Heart left ventricle (tissue), 16 donors: Measurements from ENCODE around the gene ITGAE. TPM values are rescaled to one million over a fixed set of nuclear protein-coding genes. Genes with fewer than 3 reads are reported as not detected.

Experiments used
- ATAC-seq, 4 donors: fragments of 200-7000 bp; cut with Tn5 transposase; one replicate each; pipeline ENCODE4 v1.9.1; 2020 to 2022; ENCODE audit warnings: moderate library complexity in 4 of 4, mild to moderate bottlenecking in 3 of 4, moderate number of reproducible peaks in 1 of 4
- DNase-seq, 5 donors: peaks; one replicate each; pipeline ENCODE4 v3.0.0-alpha.2; 2020
- H3K27ac ChIP-seq, 12 donors: fragments of 200-600 bp; sonication (generic) in 4 of 12; one replicate each; pipeline versions ENCODE4 v1.5.0 to v1.8.0; 2016 to 2022; ENCODE audit warnings: mild to moderate bottlenecking in 2 of 12
- H3K27me3 ChIP-seq, 9 donors: fragments of 200-600 bp; sonication (generic) in 2 of 9; one replicate each; pipeline versions ENCODE4 v1.5.1 to v1.8.0; 2016 to 2022; ENCODE audit warnings: mild to moderate bottlenecking in 3 of 9
- H3K36me3 ChIP-seq, 9 donors: fragments of 200-600 bp; sonication (generic) in 2 of 9; one replicate each; pipeline versions ENCODE4 v1.5.0 to v1.8.0; 2018 to 2022; ENCODE audit warnings: mild to moderate bottlenecking in 2 of 9
- H3K4me1 ChIP-seq, 12 donors: fragments of 200-600 bp; sonication (generic) in 4 of 12; one replicate each; pipeline versions ENCODE4 v1.5.0 to v1.8.0; 2016 to 2022; ENCODE audit warnings: mild to moderate bottlenecking in 3 of 12
- H3K4me3 ChIP-seq, 12 donors: fragments of 200-600 bp; sonication (generic) in 4 of 12; one replicate each; pipeline versions ENCODE4 v1.5.0 to v1.8.0; 2017 to 2022; ENCODE audit warnings: mild to moderate bottlenecking in 9 of 12, moderate library complexity in 4 of 12
- H3K9me3 ChIP-seq, 12 donors: fragments of 200-600 bp; sonication (generic) in 4 of 12; one replicate each; pipeline versions ENCODE4 v1.5.0 to v1.8.0; 2016 to 2022; ENCODE audit warnings: mild to moderate bottlenecking in 1 of 12
- CTCF ChIP-seq, 12 donors: fragments of 200-600 bp; sonication (generic) in 4 of 12; IDR thresholded peaks; one replicate each; pipeline versions ENCODE4 v1.5.0 to v1.8.0; 2018 to 2022; ENCODE audit warnings: antibody characterized with exemption in 12 of 12, mild to moderate bottlenecking in 5 of 12
- POLR2A ChIP-seq, 2 donors: fragments of 450-650 bp; IDR thresholded peaks; one replicate each; pipeline ENCODE4 v1.6.1; 2017; ENCODE audit warnings: antibody characterized with exemption in 2 of 2, mild to moderate bottlenecking in 2 of 2, moderate library complexity in 2 of 2
- WGBS, 4 donors: extraction: QIAGEN DNeasy Blood & Tissue Kit in 2 of 4; methylation state at CpG; one replicate each; pipeline versions ENCODE4 v1.1.5 to v1.1.7; 2013 to 2018; 5-methylcytosine and 5-hydroxymethylcytosine counted together
- intact Hi-C, 10 donors: fragments of 100-400 bp; cut with DNase I; formaldehyde crosslinking; loops; one replicate each; pipeline versions ENCODE4 v1.11.1 to v1.14.2; 2022
- polyA plus RNA-seq, 2 donors: library from polyadenylated mRNA; stranded (reverse); fragments of 200-250 nt; gene quantifications; one replicate each; pipeline ENCODE4 v1.2.3, GENCODE V29; 2013
- total RNA-seq, 9 donors: library from RNA; depleted of rRNA in 2 of 9; stranded (reverse); fragments of >200 nt in 2 of 9; fragmentation: NEBNext Ultra II Directional in 3 of 9; extraction: Animal tissue kit (Norgen Biotek cat#: 25700) in 3 of 9; gene quantifications; one replicate each; pipeline versions ENCODE4 v1.1.0 to v1.2.4, GENCODE V29; 2016 to 2023
- donor health status: ischemic (EF 13 %, LVEDD 7.1; RV severe dilation, severe dysfunction).
- donor health status: healthy with polysubstance abuse.
- donor health status: DM: no; HTN: yes; CAD: no.
- donor health status: DM: no; HTN: no; CAD: no.
- donor health status: ischemic (EF 25% LVEDD 6.9; RV normal size, moderate dysfunction).
- donor health status: ischemic (EF 25% LVEDD 5.7; RV mildly dilated, moderate dysfunction).
- donor health status: healthy.
- donor health status: DM: yes; HTN: yes; CAD: no.
- donor health status: ischemic (EF 35%, LVEDD 5.7; RV mildly dilated, moderate dysfunction).
- donor health status: nonischemic (EF 11% LVEDD 7.7; RV severe dilation, severe dysfunction).
- donor health status: DM: yes; HTN: yes; CAD: no.
- donor health status: PGD.
- donor health status: ischemic (EF 29% LVEDD 5.4; RV normal size, mild dysfunction).
- donor health status: nonischemic (EF 23%, LVEDD 6.1; RV moderate dilation, normal function).

The ITGAE gene
- total and polyA plus RNA-seq, 11 donors: 7.1 to 32.9 (median 15.3) TPM

- DNase-seq (no peak), ATAC-seq (no peak)
- no peak overlapping the region for H3K4me3 ChIP-seq
- intact Hi-C loops: no loop called here
- no peaks in the 10 kb centered on the region for H3K27me3 ChIP-seq
- WGBS, 4 donors: 87 to 91% (median 89%) methylated on average over 9 of the region's 9 CpGs
- peaks cover 0 to 6% (median 0%) of the 10 kb centered on the region in 12 donors for H3K4me1 ChIP-seq
- no peak for TF ChIP-seq CTCF (IDR thresholded peaks at IDR 0.05)
- TF ChIP-seq POLR2A (IDR thresholded peaks at IDR 0.05): no peak
- peaks cover 0 to 5% (median 0%) of the 10 kb centered on the region in 12 donors for H3K9me3 ChIP-seq
- peak overlapping the region in 1 of 12 donors; percentile 59 for H3K27ac ChIP-seq
- H3K36me3 ChIP-seq: no peaks in the 10 kb centered on the region
Measured at GRCh38 chr17:3765981-3766380, 35.0 kb downstream of the ITGAE start.

GRCh38 chr17:3763777-3764170 lies 37.2 kb downstream of the ITGAE start:
- WGBS, 4 donors: 65 to 74% (median 69%) methylated on average over 3 of the region's 3 CpGs
- Histone ChIP-seq H3K27me3 (no peaks in the 10 kb centered on the region), H3K4me3 (peak overlapping the region in 1 of 12 donors; percentile 33), H3K36me3 (no peaks in the 10 kb centered on the region), H3K27ac (peak overlapping the region in 1 of 12 donors; percentile 20), H3K4me1 (peaks cover 0 to 6% (median 0%) of the 10 kb centered on the region in 12 donors), H3K9me3 (peaks cover 0 to 14% (median 5%) of the 10 kb centered on the region in 12 donors)
- intact Hi-C loops: no loop called here
- no peak for ATAC-seq
- TF ChIP-seq POLR2A (IDR thresholded peaks at IDR 0.05) (no peak), CTCF (IDR thresholded peaks at IDR 0.05) (no peak)
- DNase-seq: no peak

GRCh38 chr17:3762922-3763776 lies 37.8 kb downstream of the ITGAE start:
- 88 to 92% (median 91%) methylated on average over 14 of the region's 14 CpGs for WGBS, 4 donors
- DNase-seq: no peak

More at GRCh38 chr17:3762922-3763776, 37.8 kb downstream of the ITGAE start:
- Histone ChIP-seq H3K27ac (peak overlapping the region in 1 of 12 donors; percentile 20), H3K27me3 (no peaks in the 10 kb centered on the region), H3K9me3 (peaks cover 0 to 14% (median 5%) of the 10 kb centered on the region in 12 donors), H3K36me3 (no peaks in the 10 kb centered on the region), H3K4me1 (peaks cover 0 to 6% (median 0%) of the 10 kb centered on the region in 12 donors), H3K4me3 (peak overlapping the region in 1 of 12 donors; percentile 33)
- no peak for ATAC-seq
- no peak for TF ChIP-seq CTCF (IDR thresholded peaks at IDR 0.05)
- TF ChIP-seq POLR2A (IDR thresholded peaks at IDR 0.05): no peak
- intact Hi-C loops: no loop called here
